NCI-H146 (cell line): Measurements from ENCODE around the gene IFI27.

Experiments
- DNase-seq: peaks from one replicate; lab custom pipeline; 2025; lab: John Stamatoyannopoulos, UW

The IFI27 gene

GRCh38 chr14:94102768-94103482 lies 7.6 kb upstream of the IFI27 start:
- DNase-seq, result no peak

- DNase-seq, result no peak
Observed at GRCh38 chr14:94103554-94104150, 6.9 kb upstream of the IFI27 start.

- DNase-seq, result no peak
Observed at GRCh38 chr14:94104731-94105130, 5.8 kb upstream of the IFI27 start.

- DNase-seq, result no peak
Observed at GRCh38 chr14:94109915-94110250, 653 bp upstream of the IFI27 start.

- DNase-seq, result no peak
Observed at GRCh38 chr14:94111276-94112095, 950 bp downstream of the IFI27 start.

GRCh38 chr14:94112513-94113063 lies 2.1 kb downstream of the IFI27 start:
- no peak for DNase-seq

- DNase-seq, result no peak
Observed at GRCh38 chr14:94113073-94113472, 2.5 kb downstream of the IFI27 start.

- no peak for DNase-seq
Observed at GRCh38 chr14:94113490-94113889, 3.0 kb downstream of the IFI27 start.

GRCh38 chr14:94113908-94114588 lies 3.5 kb downstream of the IFI27 start:
- no peak for DNase-seq

- DNase-seq, result no peak
Observed at GRCh38 chr14:94114589-94115057, 4.1 kb downstream of the IFI27 start.

- no peak for DNase-seq
Observed at GRCh38 chr14:94115058-94115591, 4.6 kb downstream of the IFI27 start.

GRCh38 chr14:94115631-94116030 lies 5.1 kb downstream of the IFI27 start:
- no peak for DNase-seq

GRCh38 chr14:94116701-94117100 lies 6.2 kb downstream of the IFI27 start:
- no peak for DNase-seq

- DNase-seq, result no peak
Observed at GRCh38 chr14:94117856-94118255, 7.3 kb downstream of the IFI27 start.

- no peak for DNase-seq
Observed at GRCh38 chr14:94119071-94119470, 8.5 kb downstream of the IFI27 start.

- DNase-seq, result no peak
Observed at GRCh38 chr14:94120667-94121340, 10.3 kb downstream of the IFI27 start.

- DNase-seq, result no peak
Observed at GRCh38 chr14:94121485-94121884, 10.9 kb downstream of the IFI27 start.

GRCh38 chr14:94122438-94122837 lies 11.9 kb downstream of the IFI27 start:
- DNase-seq, result no peak

GRCh38 chr14:94123296-94123695 lies 12.8 kb downstream of the IFI27 start:
- no peak for DNase-seq

- no peak for DNase-seq
Observed at GRCh38 chr14:94123868-94124267, 13.3 kb downstream of the IFI27 start.
